Testis (tissue), 3 donors: Measurements from ENCODE around the gene CCDC70. TPM values are rescaled to one million over a fixed set of nuclear protein-coding genes. Genes with fewer than 3 reads are reported as not detected.

ENCODE experiments used
- DNase-seq: peaks from one replicate; pipeline ENCODE4 v3.0.0-alpha.2; 2019
- H3K27ac ChIP-seq, 2 donors: fragments of 200-600 bp; sonication (generic); one replicate each; pipeline ENCODE4 v1.5.1; 2019
- H3K27me3 ChIP-seq: fragments of 200-600 bp; sonication (generic); one replicate; pipeline ENCODE4 v1.5.1; 2019
- H3K36me3 ChIP-seq: fragments of 200-600 bp; sonication (generic); one replicate; pipeline ENCODE4 v1.5.1; 2017; ENCODE audit warnings: low read depth; ENCODE audit errors: missing control alignments
- H3K4me1 ChIP-seq: fragments of 200-600 bp; sonication (generic); one replicate; pipeline ENCODE4 v1.5.1; 2019
- H3K4me3 ChIP-seq, 2 donors: fragments of 200-600 bp; sonication (generic); one replicate each; pipeline ENCODE4 v1.5.1; 2017 to 2019
- H3K9me3 ChIP-seq: fragments of 200-600 bp; sonication (generic); one replicate; pipeline ENCODE4 v1.5.1; 2017
- CTCF ChIP-seq, 3 experiments: fragments of 450-650 bp in 2 of 3; fragments of 200-600 bp in 1 of 3; sonication (generic) in 1 of 3; IDR thresholded peaks; one replicate each; pipeline ENCODE4 v1.5.1; 2016 to 2019; ENCODE audit warnings: antibody characterized with exemption in 3 of 3, mild to moderate bottlenecking in 2 of 3, moderate library complexity in 1 of 3
- POLR2A ChIP-seq: fragments of 450-650 bp; IDR thresholded peaks from one replicate; pipeline ENCODE4 v1.6.1; 2017; ENCODE audit warnings: antibody characterized with exemption, mild to moderate bottlenecking, moderate library complexity
- WGBS, 2 donors: methylation state at CpG; one replicate each; pipeline ENCODE4 v1.1.5; 2018; 5-methylcytosine and 5-hydroxymethylcytosine counted together
- intact Hi-C: fragments of 100-400 bp; cut with DNase I; formaldehyde crosslinking; loops from one replicate; pipeline ENCODE4 v1.15.1; 2023; ENCODE audit warnings: low total_unique reads
- polyA plus RNA-seq: library from polyadenylated mRNA; stranded (reverse); fragments of 350-450 nt; fragmentation: Illumina TruSeq; extraction: RNeasy Lipid Tissue Mini Kit (QIAGEN cat#74804); gene quantifications from one replicate; pipeline ENCODE4 v1.2.3, GENCODE V29; 2014; ENCODE audit warnings: low read depth, low replicate concordance; ENCODE audit not compliant: insufficient read depth
- total RNA-seq, 2 donors: library from RNA; depleted of rRNA; stranded (reverse); fragments of >200 nt; gene quantifications; one replicate each; pipeline ENCODE4 v1.2.3, GENCODE V29; 2016

The CCDC70 gene
- total and polyA plus RNA-seq, 3 donors from 2014 or later = 35.7 to 175 (median 82.2) TPM

GRCh38 chr13:51894239-51894638, 32.5 kb downstream of the CCDC70 start:
- DNase-seq = no peak
- Histone ChIP-seq H3K36me3 (no peaks in the 10 kb centered on the region), H3K4me3 (no peak overlapping the region), H3K9me3 (no peaks in the 10 kb centered on the region), H3K27me3 (no peaks in the 10 kb centered on the region), H3K27ac (no peak overlapping the region), H3K4me1 (no peaks in the 10 kb centered on the region)
- WGBS, 2 donors = 94 to 97% methylated on average over 4 of the region's 4 CpGs
- TF ChIP-seq CTCF (IDR thresholded peaks at IDR 0.05) (no peak), POLR2A (no peak)
- intact Hi-C loops = no loop called here

GRCh38 chr13:51895906-51896888, 34.4 kb downstream of the CCDC70 start:
- TF ChIP-seq CTCF (IDR thresholded peaks at IDR 0.05) (peak in 1 of 3 experiments; percentile 53), POLR2A (no peak)
- Histone ChIP-seq H3K27me3 (no peaks in the 10 kb centered on the region), H3K9me3 (no peaks in the 10 kb centered on the region), H3K4me1 (no peaks in the 10 kb centered on the region), H3K27ac (no peak overlapping the region), H3K36me3 (no peaks in the 10 kb centered on the region), H3K4me3 (no peak overlapping the region)
- intact Hi-C loops = no loop called here
- 62 to 76% methylated on average over 7 to 9 of the region's 9 CpGs for WGBS, 2 donors
- peak; percentile 70 for DNase-seq

GRCh38 chr13:51900471-51900870, 38.7 kb downstream of the CCDC70 start:
- intact Hi-C loops = no loop called here
- WGBS, 2 donors = 72 to 91% methylated on average over 1 of the region's 1 CpG
- TF ChIP-seq POLR2A (no peak), CTCF (IDR thresholded peaks at IDR 0.05) (no peak)
- DNase-seq = no peak
- Histone ChIP-seq H3K9me3 (no peaks in the 10 kb centered on the region), H3K4me3 (no peak overlapping the region), H3K36me3 (no peaks in the 10 kb centered on the region), H3K27ac (no peak overlapping the region), H3K27me3 (no peaks in the 10 kb centered on the region), H3K4me1 (no peaks in the 10 kb centered on the region)

- Histone ChIP-seq H3K9me3 (no peaks in the 10 kb centered on the region), H3K4me3 (no peak overlapping the region), H3K4me1 (peaks cover 9% of the 10 kb centered on the region), H3K36me3 (no peaks in the 10 kb centered on the region), H3K27ac (no peak overlapping the region), H3K27me3 (no peaks in the 10 kb centered on the region)
- TF ChIP-seq POLR2A (no peak), CTCF (IDR thresholded peaks at IDR 0.05) (no peak)
- WGBS, 2 donors = 72 to 83% methylated on average over 4 of the region's 4 CpGs
- DNase-seq = no peak
- intact Hi-C loops = no loop called here
Observed at GRCh38 chr13:51902776-51903175, 41.0 kb downstream of the CCDC70 start.
